Measurements from ENCODE around the gene SORCS2.

SORCS2 gene

DNA sequence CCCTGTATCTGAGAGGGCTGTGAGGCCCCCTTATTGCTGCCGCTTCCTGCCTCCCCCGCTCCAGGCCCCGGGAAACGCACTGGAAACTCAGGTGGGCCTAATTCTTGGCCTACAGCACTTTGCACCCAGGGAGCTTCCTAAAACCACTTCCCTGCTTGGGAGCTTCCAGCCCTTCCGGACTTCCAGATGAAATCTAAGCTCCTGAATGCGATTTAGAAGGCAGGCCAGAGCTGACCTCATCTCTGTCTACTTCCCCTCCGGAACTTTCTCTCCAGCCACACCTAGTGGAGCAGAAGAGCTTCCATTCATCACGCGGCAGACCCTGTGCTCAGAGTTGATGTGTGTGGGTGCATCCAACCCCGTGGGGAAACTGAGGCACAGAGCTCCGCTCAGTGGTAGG is 84.2 kb downstream of the SORCS2 start:
- no peaks in the 10 kb centered on the region for H3K4me1 ChIP-seq (ENCODE audit: control insufficient read depth, low read length)
- H3K4me3 ChIP-seq (ENCODE audit: low read length): no peak overlapping the region
- TF ChIP-seq CTCF (IDR thresholded peaks at IDR 0.05; ENCODE audit: low read depth, low read length, poor library complexity, severe bottlenecking) (no peak), EZH2phosphoT487 (IDR thresholded peaks at IDR 0.05; ENCODE audit: borderline replicate concordance, low read length) (no peak)
- H3K27ac ChIP-seq (ENCODE audit: low read depth, low read length): no peak overlapping the region
- no peaks in the 10 kb centered on the region for H3K9me2 ChIP-seq (replicated peaks; ENCODE audit: control insufficient read depth, low read length)
- H4K20me1 ChIP-seq (ENCODE audit: control insufficient read depth, insufficient read depth, low read depth, low read length): no peaks in the 10 kb centered on the region
- no peaks in the 10 kb centered on the region for H3K9me3 ChIP-seq (ENCODE audit: control insufficient read depth, insufficient read depth, low read length)
- no peaks in the 10 kb centered on the region for H3K27me3 ChIP-seq (ENCODE audit: control insufficient read depth, low read length)
- no peaks in the 10 kb centered on the region for H3F3A ChIP-seq (ENCODE audit: control insufficient read depth, insufficient read depth)
- H3K79me2 ChIP-seq (ENCODE audit: control insufficient read depth, low read length): no peaks in the 10 kb centered on the region
- H3K36me3 ChIP-seq (ENCODE audit: control insufficient read depth, low read length): no peaks in the 10 kb centered on the region
- no peak overlapping the region for H3K4me2 ChIP-seq (ENCODE audit: low read length)

- Histone ChIP-seq H3K4me2 (ENCODE audit: low read length) (no peak overlapping the region), H3K4me1 (ENCODE audit: control insufficient read depth, low read length) (no peaks in the 10 kb centered on the region), H3K27me3 (ENCODE audit: control insufficient read depth, low read length) (no peaks in the 10 kb centered on the region), H3F3A (ENCODE audit: control insufficient read depth, insufficient read depth) (no peaks in the 10 kb centered on the region), H3K79me2 (ENCODE audit: control insufficient read depth, low read length) (no peaks in the 10 kb centered on the region), H4K20me1 (ENCODE audit: control insufficient read depth, insufficient read depth, low read depth, low read length) (no peaks in the 10 kb centered on the region), H3K4me3 (ENCODE audit: low read length) (no peak overlapping the region), H3K9me2 (replicated peaks; ENCODE audit: control insufficient read depth, low read length) (no peaks in the 10 kb centered on the region), H3K27ac (ENCODE audit: low read depth, low read length) (no peak overlapping the region), H3K9me3 (ENCODE audit: control insufficient read depth, insufficient read depth, low read length) (no peaks in the 10 kb centered on the region), H3K36me3 (ENCODE audit: control insufficient read depth, low read length) (no peaks in the 10 kb centered on the region)
- TF ChIP-seq EZH2phosphoT487 (IDR thresholded peaks at IDR 0.05; ENCODE audit: borderline replicate concordance, low read length): no peak
- TF ChIP-seq CTCF (IDR thresholded peaks at IDR 0.05; ENCODE audit: low read depth, low read length, poor library complexity, severe bottlenecking): no peak
Observed at GRCh38 chr4:7278071-7278765, 85.9 kb downstream of the SORCS2 start.

DNA sequence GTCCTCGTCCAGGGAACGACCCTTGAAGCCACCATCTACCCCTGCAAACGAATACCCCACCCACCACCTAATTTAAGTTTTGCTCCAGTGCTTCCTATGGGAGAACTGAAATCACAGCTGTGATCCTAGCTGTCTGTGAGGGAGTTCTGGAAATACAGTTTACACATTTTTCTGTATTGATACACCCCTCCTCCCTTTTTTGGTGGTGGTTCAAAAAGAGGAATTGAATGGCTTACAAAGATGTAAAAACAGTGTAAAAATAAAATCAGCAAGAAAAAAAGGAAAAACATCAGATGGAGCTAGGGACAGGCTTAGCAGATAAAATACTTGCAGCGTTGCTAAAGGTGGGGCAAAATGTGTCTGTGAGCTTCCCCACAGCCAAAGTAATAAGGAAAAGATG is 86.6 kb downstream of the SORCS2 start:
- H3K9me3 ChIP-seq (ENCODE audit: control insufficient read depth, insufficient read depth, low read length): no peaks in the 10 kb centered on the region
- H3K79me2 ChIP-seq (ENCODE audit: control insufficient read depth, low read length): no peaks in the 10 kb centered on the region
- H3K4me3 ChIP-seq (ENCODE audit: low read length): no peak overlapping the region
- no peak overlapping the region for H3K4me2 ChIP-seq (ENCODE audit: low read length)
- no peaks in the 10 kb centered on the region for H3K27me3 ChIP-seq (ENCODE audit: control insufficient read depth, low read length)
- H3F3A ChIP-seq (ENCODE audit: control insufficient read depth, insufficient read depth): no peaks in the 10 kb centered on the region
- no peak overlapping the region for H3K27ac ChIP-seq (ENCODE audit: low read depth, low read length)
- no peaks in the 10 kb centered on the region for H3K36me3 ChIP-seq (ENCODE audit: control insufficient read depth, low read length)
- no peaks in the 10 kb centered on the region for H3K9me2 ChIP-seq (replicated peaks; ENCODE audit: control insufficient read depth, low read length)
- no peaks in the 10 kb centered on the region for H3K4me1 ChIP-seq (ENCODE audit: control insufficient read depth, low read length)
- no peaks in the 10 kb centered on the region for H4K20me1 ChIP-seq (ENCODE audit: control insufficient read depth, insufficient read depth, low read depth, low read length)
- TF ChIP-seq EZH2phosphoT487 (IDR thresholded peaks at IDR 0.05; ENCODE audit: borderline replicate concordance, low read length) (no peak), CTCF (IDR thresholded peaks at IDR 0.05; ENCODE audit: low read depth, low read length, poor library complexity, severe bottlenecking) (no peak)

Measured in DOHH2 (cell line).